Epithelial cell of proximal tubule (primary cell): ENCODE results near the gene SAMMSON. TPM values are rescaled to one million over a fixed set of nuclear protein-coding genes. Genes with fewer than 3 reads are reported as not detected.

Experiments used
- DNase-seq: peaks from one replicate; pipeline ENCODE4 v3.0.0-alpha.2; 2011; ENCODE audit warnings: low read depth
- H3K4me3 ChIP-seq: 2 replicates; pipeline ENCODE4 v1.5.1; 2011; ENCODE audit warnings: low read depth, mild to moderate bottlenecking, low read length
- total RNA-seq: library from RNA; depleted of rRNA; stranded (reverse); fragments of >200 nt; gene quantifications from 2 replicates; pipeline ENCODE4 v1.2.3, GENCODE V29; 2015
- TF ChIP-seq, protein P1 (sequence below): conservative IDR thresholded peaks from 2 replicates; pipeline ENCODE4 v1.5.1; 2012; ENCODE audit warnings: low read depth, mild to moderate bottlenecking, low read length

Gene SAMMSON
- total RNA-seq = not detected in 2 replicates

DNA sequence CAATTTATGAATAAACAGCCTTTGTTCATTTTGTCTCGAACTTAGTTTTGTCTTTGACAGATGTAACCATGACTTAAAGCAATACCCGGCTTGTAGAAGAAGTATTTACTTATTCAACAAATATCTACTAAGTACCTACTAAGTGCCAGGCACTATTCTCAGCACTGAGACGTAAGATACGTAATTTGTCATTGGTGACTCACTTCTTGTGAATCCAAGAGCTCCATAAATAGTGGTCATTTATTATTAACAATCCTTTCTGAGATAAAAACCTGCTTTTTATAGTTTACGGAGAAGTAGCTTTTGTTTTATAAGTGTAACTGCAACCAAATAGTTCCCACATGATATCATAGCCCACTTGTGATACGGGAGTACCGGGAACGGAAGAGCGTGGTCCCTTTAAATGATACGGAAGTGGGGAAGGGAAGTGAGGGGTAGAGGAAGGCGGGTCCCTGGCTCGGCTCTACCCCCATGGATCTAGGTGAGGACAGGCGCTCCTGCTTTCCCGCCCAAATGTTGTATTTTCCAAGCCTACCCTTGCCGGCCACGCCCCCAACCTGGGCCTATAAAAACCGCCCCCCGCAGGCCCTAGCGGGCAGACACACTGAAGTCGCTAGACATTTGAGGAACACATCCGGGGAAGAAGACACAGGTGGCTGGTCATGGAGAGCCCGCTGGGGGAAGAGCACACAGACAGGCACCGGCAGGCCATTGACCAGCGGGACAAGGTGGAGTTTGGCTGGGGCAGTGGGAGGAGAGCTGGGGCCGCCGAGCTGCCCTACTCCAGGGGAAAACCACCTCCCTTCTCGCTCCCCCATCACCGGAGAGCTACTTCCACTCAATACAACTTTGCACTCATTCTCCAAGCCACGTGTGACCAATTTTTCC lies at the start of gene SAMMSON:
Gene SAMMSON, plus strand, starts transcription at position 594 of the 888 bp plus-strand sequence.
- no peak within 1 kb of the TSS for H3K4me3 ChIP-seq
- no peak for DNase-seq

DNA sequence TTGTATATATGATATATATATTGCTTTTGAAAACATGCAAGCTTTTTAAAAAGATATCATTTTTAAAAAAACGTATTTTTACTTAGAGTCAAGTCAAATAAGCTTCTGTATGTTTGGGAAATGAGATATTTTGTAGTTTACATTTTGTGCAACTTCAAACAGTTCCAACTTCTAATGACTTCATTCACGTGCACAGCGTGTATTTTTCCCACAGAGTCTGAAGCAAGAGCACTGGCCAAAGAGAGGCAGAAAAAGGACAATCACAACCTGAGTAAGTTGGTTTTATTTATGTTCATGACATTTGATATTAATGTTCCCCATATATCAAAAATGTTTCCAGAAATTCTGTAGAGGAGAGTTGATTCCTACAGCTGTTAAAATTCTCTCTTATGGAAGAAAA lies 47.9 kb upstream of the SAMMSON start:
- no peak overlapping the region for H3K4me3 ChIP-seq
- TF ChIP-seq, protein P1, sequence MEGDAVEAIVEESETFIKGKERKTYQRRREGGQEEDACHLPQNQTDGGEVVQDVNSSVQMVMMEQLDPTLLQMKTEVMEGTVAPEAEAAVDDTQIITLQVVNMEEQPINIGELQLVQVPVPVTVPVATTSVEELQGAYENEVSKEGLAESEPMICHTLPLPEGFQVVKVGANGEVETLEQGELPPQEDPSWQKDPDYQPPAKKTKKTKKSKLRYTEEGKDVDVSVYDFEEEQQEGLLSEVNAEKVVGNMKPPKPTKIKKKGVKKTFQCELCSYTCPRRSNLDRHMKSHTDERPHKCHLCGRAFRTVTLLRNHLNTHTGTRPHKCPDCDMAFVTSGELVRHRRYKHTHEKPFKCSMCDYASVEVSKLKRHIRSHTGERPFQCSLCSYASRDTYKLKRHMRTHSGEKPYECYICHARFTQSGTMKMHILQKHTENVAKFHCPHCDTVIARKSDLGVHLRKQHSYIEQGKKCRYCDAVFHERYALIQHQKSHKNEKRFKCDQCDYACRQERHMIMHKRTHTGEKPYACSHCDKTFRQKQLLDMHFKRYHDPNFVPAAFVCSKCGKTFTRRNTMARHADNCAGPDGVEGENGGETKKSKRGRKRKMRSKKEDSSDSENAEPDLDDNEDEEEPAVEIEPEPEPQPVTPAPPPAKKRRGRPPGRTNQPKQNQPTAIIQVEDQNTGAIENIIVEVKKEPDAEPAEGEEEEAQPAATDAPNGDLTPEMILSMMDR = no peak
- no peak for DNase-seq

More for the DNA sequence above, at the start of gene SAMMSON:
- TF ChIP-seq, protein P1 = no peak

DNA sequence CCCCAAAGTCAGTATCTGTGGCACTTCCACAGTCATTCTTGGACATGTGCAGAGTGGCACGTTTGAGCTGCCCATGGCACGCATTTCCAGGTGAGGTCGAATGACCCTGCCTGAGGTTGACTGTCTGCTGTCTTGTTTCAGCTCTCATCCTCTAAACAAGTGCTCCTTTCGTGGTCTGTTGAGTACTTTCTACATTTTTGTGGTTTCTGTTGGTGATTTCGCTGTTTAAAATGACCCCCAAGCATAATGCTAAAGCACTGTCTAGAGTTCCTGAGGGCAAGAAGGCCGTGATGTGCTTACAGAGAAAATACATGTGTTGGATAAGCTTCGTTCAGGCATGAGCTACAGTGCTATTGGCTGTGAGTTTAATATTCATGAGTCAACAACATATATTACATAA lies 40.0 kb upstream of the SAMMSON start:
- DNase-seq = no peak
- no peak overlapping the region for H3K4me3 ChIP-seq
- TF ChIP-seq, protein P1 = no peak

- no peak for DNase-seq
- TF ChIP-seq, protein P1 = no peak
- H3K4me3 ChIP-seq = no peak overlapping the region
These were observed 37.7 kb upstream of the SAMMSON start for GRCh38 chr3:69961706-69962439.

DNA sequence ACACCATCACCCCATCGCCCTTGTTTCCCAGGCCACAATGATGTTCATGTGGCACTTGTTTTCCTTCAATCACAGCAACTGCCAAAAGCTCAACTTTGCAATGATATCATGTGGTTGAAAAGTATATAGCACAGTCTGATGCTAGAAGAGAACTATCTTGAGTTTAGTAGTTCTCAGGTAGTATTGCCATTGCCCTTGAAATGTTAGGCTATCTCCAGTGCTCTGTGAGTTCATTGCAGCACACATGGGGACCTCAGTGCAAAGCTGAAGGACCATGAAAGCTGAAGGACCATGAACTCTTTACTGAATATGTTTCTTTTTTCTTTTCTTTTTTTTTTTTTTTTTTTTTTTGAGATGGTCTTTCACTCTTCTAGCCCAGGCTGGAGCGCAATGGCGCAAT lies 35.9 kb upstream of the SAMMSON start:
- TF ChIP-seq, protein P1 = no peak
- H3K4me3 ChIP-seq = no peak overlapping the region
- DNase-seq = no peak

GRCh38 chr3:69967156-69967555 lies 32.4 kb upstream of the SAMMSON start:
- no peak overlapping the region for H3K4me3 ChIP-seq

More at GRCh38 chr3:69967156-69967555, 32.4 kb upstream of the SAMMSON start:
- DNase-seq = no peak
- TF ChIP-seq, protein P1 = no peak
